H1 (cell line): ENCODE data around the gene CNDP2. TPM values are rescaled to one million over a fixed set of nuclear protein-coding genes. Genes with fewer than 3 reads are reported as not detected.

Experiments used
- HDAC6 ChIP-seq: IDR thresholded peaks from one replicate; pipeline ENCODE4 v1.7.1; 2012; ENCODE audit warnings: low read depth, mild to moderate bottlenecking, inconsistent platforms, low read length, moderate library complexity
- SIRT6 ChIP-seq: IDR thresholded peaks from one replicate; pipeline ENCODE4 v1.7.1; 2012; ENCODE audit warnings: low read length, inconsistent platforms
- polyA plus RNA-seq, 7 experiments: library from polyadenylated mRNA; depleted of rRNA in 3 of 7; stranded (reverse) in 5 of 7; unstranded in 2 of 7; fragments of >200 nt in 5 of 7; fragments of 200-250 nt in 2 of 7; gene quantifications; 1 replicate in 5 of 7; 2 replicates in 1 of 7; 4 replicates in 1 of 7; pipeline versions ENCODE4 v1.2.1 to v1.2.3, GENCODE V29; 2011 to 2013; ENCODE audit warnings: missing spikeins in 2 of 7, mixed read lengths in 2 of 7
- total RNA-seq: library from RNA; stranded (reverse); fragmentation: NEBNext Ultra II Directional; extraction: Animal tissue kit (Norgen Biotek cat#: 25700); gene quantifications from 2 replicates; pipeline ENCODE4 v1.2.1, GENCODE V29; 2021
- TF ChIP-seq, protein P1 (sequence below): fragments of 300-600 bp; sonication (generic); IDR thresholded peaks from 2 replicates; pipeline ENCODE4 v1.7.1; 2012; ENCODE audit warnings: low read length, moderate library complexity, mild to moderate bottlenecking, inconsistent platforms; ENCODE audit not compliant: insufficient replicate concordance

Gene CNDP2
- total and polyA plus RNA-seq, 2 of the 8 experiments (the other 6 are each of a cell fraction or from before 2014, with no cell fraction given), result 71.8 to 243 TPM

DNA sequence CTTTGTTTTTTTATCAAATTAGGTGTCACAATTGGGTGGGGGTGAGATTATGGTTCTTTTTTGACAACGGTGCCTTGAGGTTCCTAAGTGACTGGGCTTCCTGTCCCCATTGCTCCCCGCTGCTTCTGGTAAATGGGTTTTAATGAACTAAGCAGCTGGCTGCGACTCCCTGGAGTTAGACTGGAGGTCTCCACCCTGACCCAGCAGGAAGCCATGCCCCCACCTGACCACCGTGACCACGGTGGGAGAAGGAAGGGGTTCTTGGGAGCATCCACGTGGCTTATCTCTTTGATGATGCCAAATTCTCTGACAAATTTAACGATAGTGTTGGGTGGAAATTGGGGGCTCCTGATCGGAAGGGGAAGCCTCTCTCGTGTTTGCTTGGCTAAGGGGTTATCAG, 12.2 kb downstream of the CNDP2 start (continued):
- TF ChIP-seq, protein P1, sequence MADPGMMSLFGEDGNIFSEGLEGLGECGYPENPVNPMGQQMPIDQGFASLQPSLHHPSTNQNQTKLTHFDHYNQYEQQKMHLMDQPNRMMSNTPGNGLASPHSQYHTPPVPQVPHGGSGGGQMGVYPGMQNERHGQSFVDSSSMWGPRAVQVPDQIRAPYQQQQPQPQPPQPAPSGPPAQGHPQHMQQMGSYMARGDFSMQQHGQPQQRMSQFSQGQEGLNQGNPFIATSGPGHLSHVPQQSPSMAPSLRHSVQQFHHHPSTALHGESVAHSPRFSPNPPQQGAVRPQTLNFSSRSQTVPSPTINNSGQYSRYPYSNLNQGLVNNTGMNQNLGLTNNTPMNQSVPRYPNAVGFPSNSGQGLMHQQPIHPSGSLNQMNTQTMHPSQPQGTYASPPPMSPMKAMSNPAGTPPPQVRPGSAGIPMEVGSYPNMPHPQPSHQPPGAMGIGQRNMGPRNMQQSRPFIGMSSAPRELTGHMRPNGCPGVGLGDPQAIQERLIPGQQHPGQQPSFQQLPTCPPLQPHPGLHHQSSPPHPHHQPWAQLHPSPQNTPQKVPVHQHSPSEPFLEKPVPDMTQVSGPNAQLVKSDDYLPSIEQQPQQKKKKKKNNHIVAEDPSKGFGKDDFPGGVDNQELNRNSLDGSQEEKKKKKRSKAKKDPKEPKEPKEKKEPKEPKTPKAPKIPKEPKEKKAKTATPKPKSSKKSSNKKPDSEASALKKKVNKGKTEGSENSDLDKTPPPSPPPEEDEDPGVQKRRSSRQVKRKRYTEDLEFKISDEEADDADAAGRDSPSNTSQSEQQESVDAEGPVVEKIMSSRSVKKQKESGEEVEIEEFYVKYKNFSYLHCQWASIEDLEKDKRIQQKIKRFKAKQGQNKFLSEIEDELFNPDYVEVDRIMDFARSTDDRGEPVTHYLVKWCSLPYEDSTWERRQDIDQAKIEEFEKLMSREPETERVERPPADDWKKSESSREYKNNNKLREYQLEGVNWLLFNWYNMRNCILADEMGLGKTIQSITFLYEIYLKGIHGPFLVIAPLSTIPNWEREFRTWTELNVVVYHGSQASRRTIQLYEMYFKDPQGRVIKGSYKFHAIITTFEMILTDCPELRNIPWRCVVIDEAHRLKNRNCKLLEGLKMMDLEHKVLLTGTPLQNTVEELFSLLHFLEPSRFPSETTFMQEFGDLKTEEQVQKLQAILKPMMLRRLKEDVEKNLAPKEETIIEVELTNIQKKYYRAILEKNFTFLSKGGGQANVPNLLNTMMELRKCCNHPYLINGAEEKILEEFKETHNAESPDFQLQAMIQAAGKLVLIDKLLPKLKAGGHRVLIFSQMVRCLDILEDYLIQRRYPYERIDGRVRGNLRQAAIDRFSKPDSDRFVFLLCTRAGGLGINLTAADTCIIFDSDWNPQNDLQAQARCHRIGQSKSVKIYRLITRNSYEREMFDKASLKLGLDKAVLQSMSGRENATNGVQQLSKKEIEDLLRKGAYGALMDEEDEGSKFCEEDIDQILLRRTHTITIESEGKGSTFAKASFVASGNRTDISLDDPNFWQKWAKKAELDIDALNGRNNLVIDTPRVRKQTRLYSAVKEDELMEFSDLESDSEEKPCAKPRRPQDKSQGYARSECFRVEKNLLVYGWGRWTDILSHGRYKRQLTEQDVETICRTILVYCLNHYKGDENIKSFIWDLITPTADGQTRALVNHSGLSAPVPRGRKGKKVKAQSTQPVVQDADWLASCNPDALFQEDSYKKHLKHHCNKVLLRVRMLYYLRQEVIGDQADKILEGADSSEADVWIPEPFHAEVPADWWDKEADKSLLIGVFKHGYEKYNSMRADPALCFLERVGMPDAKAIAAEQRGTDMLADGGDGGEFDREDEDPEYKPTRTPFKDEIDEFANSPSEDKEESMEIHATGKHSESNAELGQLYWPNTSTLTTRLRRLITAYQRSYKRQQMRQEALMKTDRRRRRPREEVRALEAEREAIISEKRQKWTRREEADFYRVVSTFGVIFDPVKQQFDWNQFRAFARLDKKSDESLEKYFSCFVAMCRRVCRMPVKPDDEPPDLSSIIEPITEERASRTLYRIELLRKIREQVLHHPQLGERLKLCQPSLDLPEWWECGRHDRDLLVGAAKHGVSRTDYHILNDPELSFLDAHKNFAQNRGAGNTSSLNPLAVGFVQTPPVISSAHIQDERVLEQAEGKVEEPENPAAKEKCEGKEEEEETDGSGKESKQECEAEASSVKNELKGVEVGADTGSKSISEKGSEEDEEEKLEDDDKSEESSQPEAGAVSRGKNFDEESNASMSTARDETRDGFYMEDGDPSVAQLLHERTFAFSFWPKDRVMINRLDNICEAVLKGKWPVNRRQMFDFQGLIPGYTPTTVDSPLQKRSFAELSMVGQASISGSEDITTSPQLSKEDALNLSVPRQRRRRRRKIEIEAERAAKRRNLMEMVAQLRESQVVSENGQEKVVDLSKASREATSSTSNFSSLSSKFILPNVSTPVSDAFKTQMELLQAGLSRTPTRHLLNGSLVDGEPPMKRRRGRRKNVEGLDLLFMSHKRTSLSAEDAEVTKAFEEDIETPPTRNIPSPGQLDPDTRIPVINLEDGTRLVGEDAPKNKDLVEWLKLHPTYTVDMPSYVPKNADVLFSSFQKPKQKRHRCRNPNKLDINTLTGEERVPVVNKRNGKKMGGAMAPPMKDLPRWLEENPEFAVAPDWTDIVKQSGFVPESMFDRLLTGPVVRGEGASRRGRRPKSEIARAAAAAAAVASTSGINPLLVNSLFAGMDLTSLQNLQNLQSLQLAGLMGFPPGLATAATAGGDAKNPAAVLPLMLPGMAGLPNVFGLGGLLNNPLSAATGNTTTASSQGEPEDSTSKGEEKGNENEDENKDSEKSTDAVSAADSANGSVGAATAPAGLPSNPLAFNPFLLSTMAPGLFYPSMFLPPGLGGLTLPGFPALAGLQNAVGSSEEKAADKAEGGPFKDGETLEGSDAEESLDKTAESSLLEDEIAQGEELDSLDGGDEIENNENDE, result no peak
- TF ChIP-seq SIRT6 (no peak), HDAC6 (no peak)
